Spinal cord (tissue), 10 donors: ENCODE data around the gene MMP23B. TPM values are rescaled to one million over a fixed set of nuclear protein-coding genes. Genes with fewer than 3 reads are reported as not detected.
"Not testable (repeated sequence)": the region's sequence is repeated elsewhere in the genome, so short reads cannot be mapped to it uniquely, and the experiment has no call there.

Source experiments
- DNase-seq, 6 donors: peaks; one replicate each; pipeline versions ENCODE4 v3.0.0 to v3.0.0-alpha.2; 2013 to 2015; ENCODE audit warnings: low spot score in 6 of 6, low read depth in 4 of 6
- H3K27ac ChIP-seq: one replicate; pipeline ENCODE4 v1.5.1; 2013; ENCODE audit warnings: low read depth, low read length, control low read depth
- H3K27me3 ChIP-seq: one replicate; pipeline ENCODE4 v1.6.1; 2013; ENCODE audit warnings: low read length; ENCODE audit not compliant: control insufficient read depth, insufficient read depth
- H3K36me3 ChIP-seq: one replicate; pipeline ENCODE4 v1.6.1; 2013; ENCODE audit warnings: low read length; ENCODE audit not compliant: control insufficient read depth, insufficient read depth
- H3K4me1 ChIP-seq: one replicate; pipeline ENCODE4 v1.6.1; 2013; ENCODE audit warnings: low read length; ENCODE audit not compliant: control insufficient read depth, insufficient read depth
- H3K4me3 ChIP-seq: one replicate; pipeline ENCODE4 v1.5.1; 2013; ENCODE audit warnings: low read depth, low read length, control low read depth
- H3K9me3 ChIP-seq: one replicate; pipeline ENCODE4 v1.6.1; 2013; ENCODE audit warnings: low read length; ENCODE audit not compliant: control insufficient read depth, insufficient read depth
- WGBS: methylation state at CpG from one replicate; pipeline ENCODE4 v1.1.5; 2013; ENCODE audit warnings: missing lambda C conversion rate; ENCODE audit not compliant: insufficient coverage; 5-methylcytosine and 5-hydroxymethylcytosine counted together
- polyA plus RNA-seq, 2 donors: library from polyadenylated mRNA; unstranded; fragments of 120-200 nt; gene quantifications; one replicate each; pipeline ENCODE4 v1.2.1, GENCODE V29; 2013; ENCODE audit not compliant: insufficient read length in 2 of 2
- total RNA-seq, 2 donors: library from RNA; depleted of rRNA in 1 of 2; stranded (reverse); fragments of 120-200 nt in 1 of 2; fragments of >200 nt in 1 of 2; gene quantifications; one replicate each; pipeline versions ENCODE4 v1.2.3 to v1.2.4, GENCODE V29; 2013 to 2014
- donor health status: healthy.

MMP23B gene
- total and polyA plus RNA-seq, 4 donors: 2.6 to 13.2 (median 7.2) TPM

DNA sequence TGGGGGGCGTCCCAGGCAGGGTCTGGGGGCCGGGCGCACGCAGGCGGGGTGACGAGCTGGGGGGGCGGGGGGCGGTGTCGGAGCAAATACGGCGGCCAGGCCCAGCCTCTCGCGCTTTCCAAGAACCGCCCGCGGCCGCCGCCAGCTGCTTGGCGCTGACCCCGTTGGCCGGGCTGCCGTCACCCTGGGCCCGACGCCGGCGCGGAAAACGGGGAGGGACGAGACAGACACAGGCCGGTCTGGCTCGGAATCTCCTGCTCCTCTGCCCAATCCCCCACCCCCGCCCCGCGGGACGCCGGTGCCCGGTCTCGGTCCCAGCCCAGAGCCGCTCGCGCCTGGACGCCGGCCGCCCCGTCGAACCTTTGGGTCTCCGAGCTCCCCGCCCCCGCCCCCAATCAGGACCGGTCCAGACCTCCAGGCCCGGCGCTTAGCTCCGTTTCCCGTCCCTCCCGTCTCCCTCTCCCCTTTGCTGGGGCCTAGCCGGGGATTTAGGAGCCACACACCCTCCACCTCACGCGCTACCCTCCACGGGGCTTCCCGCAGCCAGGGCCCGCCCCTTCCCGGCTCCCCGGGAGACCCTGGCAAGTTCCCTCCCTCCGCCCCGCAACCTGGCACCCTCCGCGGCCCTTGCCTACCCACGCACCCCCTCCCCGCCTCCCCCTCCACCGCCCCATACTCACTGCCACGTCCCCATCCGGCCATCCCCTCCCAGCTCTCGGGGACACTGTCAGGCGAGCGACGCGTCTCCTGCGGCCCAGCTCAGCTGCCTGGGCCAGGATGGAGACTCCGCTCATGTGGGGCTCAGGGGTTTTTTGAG lies 800 bp upstream of the MMP23B start:
- H3K36me3 ChIP-seq: peaks cover 38% of the 10 kb centered on the region
- H3K27me3 ChIP-seq: peaks cover 25% of the 10 kb centered on the region
- WGBS: 8% methylated on average over 65 of the region's 79 CpGs
- H3K4me1 ChIP-seq: no peaks in the 10 kb centered on the region
- peak overlapping the region; percentile 47 for H3K27ac ChIP-seq
- H3K4me3 ChIP-seq: no peak overlapping the region
- no peaks in the 10 kb centered on the region for H3K9me3 ChIP-seq
- peak in 1 of 6 donors; percentile 71 for DNase-seq

DNA sequence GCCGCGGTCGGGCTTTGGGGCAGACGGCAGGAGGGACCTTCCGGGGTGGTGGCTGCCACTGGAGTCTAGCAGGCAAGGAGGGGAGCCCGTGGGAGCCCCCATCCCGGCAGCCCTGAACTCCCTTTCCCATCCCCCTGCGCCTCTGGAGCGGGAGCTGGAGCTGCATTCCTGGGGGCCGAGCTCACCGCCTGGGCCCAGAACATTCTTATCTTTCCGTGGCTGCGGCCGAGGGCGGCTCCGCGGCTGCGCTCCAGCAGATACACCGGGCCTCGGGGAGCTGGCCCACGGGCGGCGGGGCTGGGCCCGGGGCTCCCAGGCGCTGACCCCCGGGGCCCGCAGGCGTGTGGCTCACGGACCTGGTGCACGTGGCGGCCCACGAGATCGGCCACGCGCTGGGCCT lies 1.4 kb downstream of the MMP23B start:
- not testable (repeated sequence) for H3K4me3 ChIP-seq, H3K4me1 ChIP-seq, DNase-seq, H3K27ac ChIP-seq, H3K9me3 ChIP-seq
- Histone ChIP-seq H3K27me3 (peaks cover 25% of the 10 kb centered on the region), H3K36me3 (peaks cover 36% of the 10 kb centered on the region)
- WGBS: no CpG with 5 or more reads among the region's 35 CpGs

DNA sequence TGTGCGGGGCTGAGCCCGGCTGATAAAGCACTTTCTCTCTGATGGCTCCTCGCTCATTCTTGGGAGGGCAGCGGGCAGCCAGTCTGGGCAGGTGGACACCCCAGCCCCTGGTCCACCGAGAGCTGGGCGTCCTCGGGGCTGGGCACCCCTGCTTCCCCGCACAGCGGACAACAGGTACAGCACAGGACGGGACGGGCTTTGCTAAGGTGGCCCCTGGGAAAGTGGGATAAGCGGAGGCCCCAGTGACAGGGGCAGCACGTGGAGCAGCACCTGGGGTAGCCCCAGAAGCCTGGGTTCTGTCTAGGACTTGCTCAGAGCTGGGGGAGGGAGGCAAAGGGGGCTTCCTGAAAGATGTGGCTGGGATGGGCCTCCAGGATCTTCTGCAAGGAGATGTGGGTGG lies 2.6 kb downstream of the MMP23B start:
- DNase-seq, H3K4me3 ChIP-seq, H3K9me3 ChIP-seq, H3K4me1 ChIP-seq, H3K27ac ChIP-seq: not testable (repeated sequence)
- H3K27me3 ChIP-seq: peaks cover 23% of the 10 kb centered on the region
- H3K36me3 ChIP-seq: peaks cover 34% of the 10 kb centered on the region
- 98% methylated on average over 7 of the region's 13 CpGs for WGBS

DNA sequence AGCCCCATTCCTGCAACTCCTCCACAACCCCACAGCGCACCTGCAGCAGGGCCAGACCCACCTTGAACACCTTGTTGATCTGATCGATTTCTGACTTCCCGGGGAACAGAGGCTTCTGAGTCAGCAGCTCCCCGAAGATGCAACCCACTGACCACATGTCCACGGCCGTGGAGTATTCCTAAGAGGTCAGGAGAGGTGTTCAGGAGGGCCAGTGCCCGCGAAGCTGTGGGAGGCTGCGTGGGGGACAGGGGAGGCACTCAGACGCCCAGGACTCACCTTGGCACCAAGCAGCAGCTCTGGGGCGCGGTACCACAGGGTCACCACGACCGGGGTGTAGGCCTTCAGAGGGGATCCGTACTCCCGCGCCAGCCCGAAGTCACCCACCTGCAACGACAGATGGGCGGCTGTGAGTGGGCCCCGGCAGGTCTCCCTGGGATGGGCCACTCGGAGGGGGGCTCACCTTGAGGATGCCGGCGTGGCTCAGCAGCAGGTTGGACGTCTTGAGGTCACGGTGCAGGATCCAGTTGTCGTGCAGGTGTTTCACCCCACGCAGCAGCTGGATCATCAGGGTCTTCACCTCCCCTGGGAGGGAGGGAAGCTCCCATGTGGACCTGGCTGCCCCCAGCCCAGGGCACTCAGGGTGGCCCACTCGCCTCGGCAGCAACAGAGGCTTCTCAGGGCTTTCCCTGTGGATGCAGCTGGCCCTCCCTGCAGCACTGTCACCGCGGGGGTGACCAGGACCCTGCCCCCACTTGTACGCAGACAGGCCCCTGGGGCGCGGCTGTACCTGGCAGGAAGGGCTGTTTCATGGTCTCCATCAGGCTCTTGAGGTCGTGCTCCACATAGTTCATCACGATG lies 4.9 kb downstream of the MMP23B start:
- 98% methylated on average over 34 of the region's 37 CpGs for WGBS
- not testable (repeated sequence) for H3K9me3 ChIP-seq, H3K27ac ChIP-seq, H3K4me1 ChIP-seq, H3K27me3 ChIP-seq, DNase-seq, H3K4me3 ChIP-seq
- H3K36me3 ChIP-seq: peaks cover 41% of the 10 kb centered on the region

DNA sequence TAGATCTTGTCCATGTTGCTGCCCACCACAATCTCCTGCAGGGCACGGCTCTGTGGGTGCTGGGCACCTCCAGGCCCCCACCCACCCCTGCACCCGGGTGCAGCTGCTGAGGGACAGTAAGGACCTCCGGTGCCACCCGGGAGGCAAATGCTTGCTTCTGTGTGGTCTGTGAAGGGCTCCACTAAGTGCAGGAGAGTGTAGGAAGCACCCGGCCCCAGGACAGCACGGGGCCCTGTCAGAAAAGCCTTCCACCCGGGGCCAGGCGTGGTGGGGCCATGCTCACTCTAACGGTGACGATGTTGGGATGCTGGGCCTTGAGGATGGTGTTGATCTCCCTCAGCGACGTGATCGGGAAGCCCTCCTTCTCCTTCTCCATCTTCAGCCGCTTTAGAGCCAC lies 5.5 kb downstream of the MMP23B start:
- DNase-seq, H3K4me1 ChIP-seq, H3K4me3 ChIP-seq, H3K27ac ChIP-seq, H3K9me3 ChIP-seq, H3K27me3 ChIP-seq: not testable (repeated sequence)
- no CpG with 5 or more reads among the region's 14 CpGs for WGBS
- peaks cover 41% of the 10 kb centered on the region for H3K36me3 ChIP-seq

DNA sequence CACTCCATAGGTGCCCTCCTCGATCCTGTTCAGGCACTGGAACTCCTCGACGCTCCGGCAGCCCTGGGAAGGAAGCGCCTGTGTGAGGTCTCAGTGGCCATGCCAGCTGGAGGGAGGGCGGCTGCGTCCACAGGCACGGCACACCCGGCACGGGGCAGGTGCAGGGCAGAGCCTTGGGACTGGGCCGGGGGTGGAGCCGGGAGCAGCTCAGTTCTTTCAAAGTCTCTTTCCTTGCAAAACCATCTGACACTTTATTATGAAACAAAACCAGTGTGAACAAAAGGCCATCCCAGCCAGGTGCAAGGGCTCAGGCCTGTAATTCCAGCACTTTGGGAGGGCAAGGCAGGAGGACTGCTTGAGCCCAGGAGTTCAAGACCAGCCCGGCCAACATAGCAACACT lies 6.6 kb downstream of the MMP23B start:
- not testable (repeated sequence) for H3K9me3 ChIP-seq, H3K4me1 ChIP-seq, H3K27ac ChIP-seq, DNase-seq, H3K4me3 ChIP-seq, H3K27me3 ChIP-seq
- peaks cover 41% of the 10 kb centered on the region for H3K36me3 ChIP-seq
- no CpG with 5 or more reads among the region's 13 CpGs for WGBS

DNA sequence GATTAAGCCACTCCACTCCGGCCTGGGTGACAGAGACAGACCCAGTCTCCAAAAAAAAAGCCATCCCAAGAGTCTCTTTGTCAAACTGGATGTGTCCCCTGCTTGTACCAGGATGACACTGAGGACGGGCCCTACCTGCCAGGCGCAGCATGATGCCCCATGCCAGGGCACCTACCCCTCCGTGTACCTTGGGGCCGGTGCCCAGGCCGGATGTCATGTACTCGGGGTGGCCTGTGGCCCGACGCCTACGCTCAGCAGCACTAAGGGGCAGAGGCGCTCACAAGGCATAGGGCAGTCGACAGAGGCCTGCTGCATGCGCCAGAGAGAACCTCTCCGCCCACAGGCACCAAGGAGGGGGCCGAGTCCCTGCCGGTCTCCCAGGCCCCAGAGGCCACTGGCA lies 7.4 kb downstream of the MMP23B start:
- not testable (repeated sequence) for H3K27me3 ChIP-seq, H3K27ac ChIP-seq
- WGBS: 98% methylated on average over 12 of the region's 16 CpGs

DNA sequence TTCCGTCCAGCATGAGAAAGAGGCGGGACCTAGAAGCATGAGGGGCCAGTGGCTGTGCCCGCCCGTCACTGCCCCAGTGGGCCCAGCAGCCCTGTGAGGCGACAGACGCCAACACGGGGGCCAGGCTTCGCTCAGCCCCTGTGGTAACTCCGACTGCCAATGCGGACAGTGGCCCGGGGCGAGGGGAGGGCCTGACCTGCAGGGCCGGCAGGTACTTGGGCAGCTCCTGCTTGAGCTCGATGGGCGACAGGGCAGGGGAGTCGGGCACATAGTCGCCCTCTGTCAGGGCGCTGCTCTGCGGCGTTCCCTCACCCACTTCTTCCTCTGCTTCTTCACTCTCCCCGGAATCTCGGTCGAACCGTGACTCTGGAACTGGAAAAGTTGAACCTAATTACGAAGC lies 8.1 kb downstream of the MMP23B start:
- not testable (repeated sequence) for H3K27ac ChIP-seq, DNase-seq, H3K27me3 ChIP-seq, H3K4me1 ChIP-seq, H3K4me3 ChIP-seq, H3K9me3 ChIP-seq
- WGBS: no CpG with 5 or more reads among the region's 25 CpGs
- peaks cover 41% of the 10 kb centered on the region for H3K36me3 ChIP-seq

More for the DNA sequence above, 7.4 kb downstream of the MMP23B start:
- not testable (repeated sequence) for H3K9me3 ChIP-seq, H3K4me1 ChIP-seq, DNase-seq, H3K4me3 ChIP-seq
- peaks cover 41% of the 10 kb centered on the region for H3K36me3 ChIP-seq

DNA sequence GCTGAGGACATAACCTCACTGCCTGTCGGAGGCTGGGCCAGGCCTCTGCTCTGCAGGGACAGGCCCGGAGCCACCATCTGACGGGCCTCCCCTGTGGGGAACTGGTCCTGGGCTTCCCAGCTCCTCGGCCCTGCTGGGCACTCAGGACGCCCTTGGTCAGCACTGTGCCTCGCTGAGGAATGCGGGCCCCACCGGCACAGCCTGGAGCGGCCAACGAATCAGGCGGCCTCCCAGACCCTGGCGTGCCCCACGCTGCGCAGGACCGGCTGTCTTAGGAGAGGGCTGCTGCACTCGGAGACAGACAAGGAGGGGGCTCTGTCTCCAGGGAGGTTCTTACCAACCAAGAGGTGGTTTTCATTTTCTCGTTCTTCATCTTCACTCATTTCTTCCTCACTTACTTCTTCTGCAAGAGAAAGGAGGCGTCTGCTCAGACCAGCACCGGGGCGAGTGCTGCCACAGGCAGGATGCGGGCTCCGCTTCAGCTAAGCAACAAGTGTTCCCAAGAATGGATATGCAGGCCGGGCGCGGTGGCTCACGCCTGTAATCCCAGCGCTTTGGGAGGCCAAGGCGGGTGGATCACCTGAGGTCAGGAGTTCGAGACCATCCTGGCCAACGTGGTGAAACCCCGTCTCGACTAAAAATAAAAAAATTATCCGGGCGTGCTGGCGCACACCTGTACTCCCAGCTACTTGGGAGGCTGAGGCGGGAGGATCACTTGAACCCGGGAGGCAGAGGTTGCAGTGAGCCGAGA lies 8.9 kb downstream of the MMP23B start:
- not testable (repeated sequence) for H3K27me3 ChIP-seq, H3K9me3 ChIP-seq, DNase-seq, H3K4me1 ChIP-seq, H3K27ac ChIP-seq, H3K4me3 ChIP-seq
- 98% methylated on average over 8 of the region's 38 CpGs for WGBS
- peaks cover 45% of the 10 kb centered on the region for H3K36me3 ChIP-seq
